Right lobe of liver (tissue), 4 donors: Measurements from ENCODE around the gene SRPK2.

Experiments
- POLR2A ChIP-seq: fragments of 450-650 bp; IDR thresholded peaks from one replicate; pipeline ENCODE4 v1.6.1; 2017; ENCODE audit warnings: antibody characterized with exemption, mild to moderate bottlenecking
- TF ChIP-seq, protein P1 (sequence below), 4 donors: fragments of 200-600 bp in 3 of 4; fragments of 450-650 bp in 1 of 4; IDR thresholded peaks; one replicate each; pipeline versions ENCODE4 v1.5.1 to v1.8.0; 2016 to 2022; ENCODE audit warnings: antibody characterized with exemption in 4 of 4, mild to moderate bottlenecking in 2 of 4
- donor health status: DM: no; HTN: no; CAD: no.
- donor health status: DM: no; HTN: no; CAD: no.
- donor health status: DM: no; HTN: yes; CAD: no.

DNA sequence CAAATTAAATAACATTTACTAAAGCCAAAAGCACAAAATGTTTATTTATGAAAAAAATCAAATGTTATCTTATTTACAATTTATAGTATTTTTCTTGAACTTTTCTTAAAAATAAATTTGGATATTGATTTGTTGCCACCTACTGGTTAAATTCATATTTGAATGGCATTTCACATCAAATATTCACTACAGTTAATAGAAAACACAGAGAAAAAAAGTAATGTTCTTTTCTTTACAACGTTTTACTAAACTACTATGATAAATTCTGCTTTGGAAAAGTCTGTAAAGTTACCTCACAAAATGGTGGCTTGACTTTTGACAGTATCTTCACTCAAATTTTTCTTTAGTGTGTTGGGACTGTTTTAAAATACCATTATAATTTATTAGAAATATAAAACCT is 52.7 kb downstream of the SRPK2 start:
- TF ChIP-seq, protein P1, sequence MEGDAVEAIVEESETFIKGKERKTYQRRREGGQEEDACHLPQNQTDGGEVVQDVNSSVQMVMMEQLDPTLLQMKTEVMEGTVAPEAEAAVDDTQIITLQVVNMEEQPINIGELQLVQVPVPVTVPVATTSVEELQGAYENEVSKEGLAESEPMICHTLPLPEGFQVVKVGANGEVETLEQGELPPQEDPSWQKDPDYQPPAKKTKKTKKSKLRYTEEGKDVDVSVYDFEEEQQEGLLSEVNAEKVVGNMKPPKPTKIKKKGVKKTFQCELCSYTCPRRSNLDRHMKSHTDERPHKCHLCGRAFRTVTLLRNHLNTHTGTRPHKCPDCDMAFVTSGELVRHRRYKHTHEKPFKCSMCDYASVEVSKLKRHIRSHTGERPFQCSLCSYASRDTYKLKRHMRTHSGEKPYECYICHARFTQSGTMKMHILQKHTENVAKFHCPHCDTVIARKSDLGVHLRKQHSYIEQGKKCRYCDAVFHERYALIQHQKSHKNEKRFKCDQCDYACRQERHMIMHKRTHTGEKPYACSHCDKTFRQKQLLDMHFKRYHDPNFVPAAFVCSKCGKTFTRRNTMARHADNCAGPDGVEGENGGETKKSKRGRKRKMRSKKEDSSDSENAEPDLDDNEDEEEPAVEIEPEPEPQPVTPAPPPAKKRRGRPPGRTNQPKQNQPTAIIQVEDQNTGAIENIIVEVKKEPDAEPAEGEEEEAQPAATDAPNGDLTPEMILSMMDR (IDR thresholded peaks at IDR 0.05) = peak; percentile 37 to 48 (median 46)
- TF ChIP-seq POLR2A = no peak
